MM.1S (cell line): ENCODE results near the gene FAM240A.

ENCODE experiments used
- CTCF ChIP-seq: fragments of 300-600 bp; sonication (generic); IDR thresholded peaks from 2 replicates; pipeline ENCODE4 v1.5.1; 2016; ENCODE audit warnings: antibody characterized with exemption, low read length, mixed read lengths
- EZH2 ChIP-seq: fragments of 300-600 bp; sonication (generic); optimal IDR thresholded peaks from 2 replicates; pipeline ENCODE3; 2017; ENCODE audit warnings: low read depth, mild to moderate bottlenecking, antibody characterized with exemption, low read length, mixed read lengths
- EZH2phosphoT487 ChIP-seq: fragments of 300-600 bp; sonication (generic); IDR thresholded peaks from 2 replicates; pipeline ENCODE4 v1.6.1; 2018; ENCODE audit warnings: antibody characterized with exemption, low read length

DNA sequence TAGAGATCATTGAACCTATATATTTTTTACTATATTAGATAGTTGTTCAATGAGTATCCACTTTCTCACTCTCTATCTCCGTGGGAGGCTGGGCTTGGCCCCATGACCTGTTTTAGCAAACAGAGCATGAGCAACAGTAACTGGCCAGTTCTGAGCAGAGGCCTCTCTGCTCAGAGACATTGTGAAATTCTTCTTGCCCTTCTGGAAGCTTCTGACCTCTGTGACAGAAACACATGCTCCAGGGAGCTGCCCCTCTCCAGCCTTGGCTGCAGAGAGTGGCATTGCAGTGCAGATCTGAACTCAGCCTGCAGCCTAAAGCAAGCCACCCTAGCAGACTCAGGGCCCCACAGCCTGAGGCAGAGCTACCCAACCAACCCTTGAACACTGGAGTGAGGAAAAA lies 20.5 kb downstream of the FAM240A start:
- TF ChIP-seq CTCF (no peak), EZH2 (no peak), EZH2phosphoT487 (no peak)
